Coronary artery (tissue), 2 donors: ENCODE measurements around the gene MIEN1.
"Not testable (repeated sequence)": the region's sequence is repeated elsewhere in the genome, so short reads cannot be mapped to it uniquely, and the experiment has no call there.

Experiments used
- DNase-seq: peaks from one replicate; pipeline ENCODE4 v3.0.0-alpha.2; 2017; ENCODE audit warnings: low spot score
- H3K27ac ChIP-seq, 2 donors: fragments of 200-600 bp; sonication (generic); one replicate each; pipeline ENCODE4 v1.5.1; 2016 to 2019
- H3K4me3 ChIP-seq: fragments of 200-600 bp; sonication (generic); 2 replicates; pipeline ENCODE4 v1.5.1; 2016; ENCODE audit warnings: mild to moderate bottlenecking, moderate library complexity
- TF ChIP-seq, protein P1 (sequence below): fragments of 200-600 bp; sonication (generic); IDR thresholded peaks from one replicate; pipeline ENCODE4 v1.5.1; 2019; ENCODE audit warnings: antibody characterized with exemption

Gene MIEN1

DNA sequence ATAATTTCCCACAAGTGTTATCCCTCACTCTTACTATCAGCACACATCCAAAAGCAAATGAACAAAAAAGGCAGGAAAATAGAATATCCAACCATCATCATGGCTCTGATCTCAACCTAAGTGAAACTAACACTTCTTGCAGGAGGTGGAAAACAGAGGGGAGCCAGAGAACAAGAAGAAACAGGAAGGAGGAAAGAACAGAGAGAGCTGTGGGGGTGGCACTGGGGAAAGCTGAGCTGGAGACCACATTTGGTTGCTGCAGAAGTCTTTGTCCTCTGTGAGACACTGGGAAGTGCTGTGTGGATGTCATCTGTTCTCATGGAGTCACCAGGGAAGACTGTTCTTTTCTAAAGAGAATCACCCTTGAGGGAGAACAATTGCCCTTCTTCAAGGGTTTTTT is 42.1 kb upstream of the MIEN1 start:
- H3K4me3 ChIP-seq: no peak overlapping the region
- no peak for DNase-seq
- no peak overlapping the region for H3K27ac ChIP-seq

DNA sequence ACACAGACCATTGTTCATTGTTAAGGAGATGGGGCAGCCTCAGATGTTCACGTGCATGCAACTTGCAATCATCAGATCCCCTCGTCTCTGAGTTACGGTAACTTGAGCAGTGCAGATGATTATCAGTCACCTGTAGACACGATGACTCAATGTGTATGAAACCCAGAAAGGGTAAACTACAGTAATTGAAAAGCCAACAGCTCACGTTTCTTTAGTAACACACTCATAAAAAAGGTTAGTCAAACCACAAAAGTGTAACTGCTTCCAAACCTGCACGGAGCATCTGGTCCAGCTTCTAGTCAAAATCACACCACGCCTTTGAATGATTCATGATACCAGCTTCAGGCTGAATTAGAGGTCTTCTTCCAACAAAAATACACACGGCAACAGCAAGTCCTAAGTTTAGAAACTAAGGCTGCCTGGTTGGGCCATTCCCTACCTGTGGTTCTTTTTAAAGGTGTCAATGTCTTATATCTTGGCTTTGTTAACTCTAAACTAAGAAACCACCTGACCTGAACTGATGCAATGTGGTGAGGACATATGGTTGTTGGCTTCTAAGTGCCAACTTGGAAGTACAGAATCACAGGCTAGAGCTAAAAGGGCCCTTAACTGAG is 39.7 kb upstream of the MIEN1 start:
- peak overlapping the region in 1 of 2 donors; percentile 22 for H3K27ac ChIP-seq
- no peak for DNase-seq
- TF ChIP-seq, protein P1, sequence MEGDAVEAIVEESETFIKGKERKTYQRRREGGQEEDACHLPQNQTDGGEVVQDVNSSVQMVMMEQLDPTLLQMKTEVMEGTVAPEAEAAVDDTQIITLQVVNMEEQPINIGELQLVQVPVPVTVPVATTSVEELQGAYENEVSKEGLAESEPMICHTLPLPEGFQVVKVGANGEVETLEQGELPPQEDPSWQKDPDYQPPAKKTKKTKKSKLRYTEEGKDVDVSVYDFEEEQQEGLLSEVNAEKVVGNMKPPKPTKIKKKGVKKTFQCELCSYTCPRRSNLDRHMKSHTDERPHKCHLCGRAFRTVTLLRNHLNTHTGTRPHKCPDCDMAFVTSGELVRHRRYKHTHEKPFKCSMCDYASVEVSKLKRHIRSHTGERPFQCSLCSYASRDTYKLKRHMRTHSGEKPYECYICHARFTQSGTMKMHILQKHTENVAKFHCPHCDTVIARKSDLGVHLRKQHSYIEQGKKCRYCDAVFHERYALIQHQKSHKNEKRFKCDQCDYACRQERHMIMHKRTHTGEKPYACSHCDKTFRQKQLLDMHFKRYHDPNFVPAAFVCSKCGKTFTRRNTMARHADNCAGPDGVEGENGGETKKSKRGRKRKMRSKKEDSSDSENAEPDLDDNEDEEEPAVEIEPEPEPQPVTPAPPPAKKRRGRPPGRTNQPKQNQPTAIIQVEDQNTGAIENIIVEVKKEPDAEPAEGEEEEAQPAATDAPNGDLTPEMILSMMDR: no peak

More for the DNA sequence above, 42.1 kb upstream of the MIEN1 start:
- TF ChIP-seq, protein P1: no peak

DNA sequence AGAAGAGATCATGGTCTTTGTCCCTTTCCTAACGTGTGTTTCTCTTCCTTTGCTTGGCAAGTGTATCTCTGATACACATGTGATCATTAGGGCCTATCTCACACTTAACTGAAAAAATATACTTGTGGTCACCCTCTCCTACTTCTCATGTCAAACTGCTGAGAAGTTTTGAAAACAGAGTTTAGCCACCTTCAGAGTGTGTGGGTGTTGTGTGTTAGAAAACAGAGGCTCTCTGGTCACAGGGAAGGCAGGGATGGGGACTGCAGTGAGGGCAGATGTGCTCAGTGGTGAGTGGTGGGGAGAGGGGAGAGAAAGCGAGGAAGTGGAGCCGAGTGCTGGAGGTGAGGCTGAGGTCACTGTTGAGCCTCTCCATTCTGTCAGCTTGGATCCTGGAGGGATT is 36.8 kb upstream of the MIEN1 start:
- TF ChIP-seq, protein P1: no peak
- Histone ChIP-seq H3K4me3 (no peak overlapping the region), H3K27ac (no peak overlapping the region)
- DNase-seq: no peak

More for the DNA sequence above, 39.7 kb upstream of the MIEN1 start:
- no peak overlapping the region for H3K4me3 ChIP-seq

DNA sequence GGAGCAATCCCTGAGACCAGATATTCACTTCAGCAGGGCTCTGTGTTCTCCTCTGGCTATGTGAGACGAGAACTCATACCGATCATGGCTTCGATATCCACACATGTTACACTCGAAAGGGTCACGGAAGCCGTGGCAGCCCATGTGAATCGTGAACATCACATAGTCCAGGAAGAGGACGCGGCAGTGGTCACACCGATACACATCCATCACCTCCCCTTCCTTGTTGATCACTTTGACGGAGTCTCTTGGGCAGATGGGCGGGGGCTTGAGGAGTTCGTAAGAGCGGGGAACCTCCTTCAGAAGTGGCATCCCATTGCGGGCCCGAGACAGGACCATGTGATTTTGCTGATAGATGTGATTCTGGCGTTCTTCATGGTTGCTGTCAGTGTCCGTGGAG is 35.4 kb upstream of the MIEN1 start:
- DNase-seq: no peak
- TF ChIP-seq, protein P1: no peak
- Histone ChIP-seq H3K27ac (no peak overlapping the region), H3K4me3 (no peak overlapping the region)

GRCh38 chr17:39765175-39765574 is 34.8 kb upstream of the MIEN1 start:
- Histone ChIP-seq H3K27ac (no peak overlapping the region), H3K4me3 (no peak overlapping the region)
- DNase-seq: no peak
- TF ChIP-seq, protein P1: no peak

DNA sequence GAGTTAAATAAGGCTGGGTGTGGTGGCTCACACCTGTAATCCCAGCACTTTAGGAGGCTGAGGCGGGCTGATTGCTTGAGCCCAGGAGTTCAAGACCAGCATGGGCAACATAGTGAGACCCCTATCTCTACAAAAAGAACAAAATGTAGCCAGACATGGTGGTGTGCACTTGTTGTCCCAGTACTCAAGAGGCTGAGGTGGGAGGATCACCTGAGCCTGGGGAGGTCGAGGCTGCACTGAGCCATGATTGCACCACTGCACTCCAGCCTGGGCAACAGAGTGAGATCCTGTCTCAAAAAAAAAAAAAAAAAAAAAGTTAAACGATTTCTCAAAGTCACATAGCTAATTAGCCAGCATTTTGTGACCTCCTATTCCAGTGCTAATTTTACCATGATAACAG is 33.8 kb upstream of the MIEN1 start:
- not testable (repeated sequence) for H3K4me3 ChIP-seq, H3K27ac ChIP-seq
- peak; percentile 19 for DNase-seq

DNA sequence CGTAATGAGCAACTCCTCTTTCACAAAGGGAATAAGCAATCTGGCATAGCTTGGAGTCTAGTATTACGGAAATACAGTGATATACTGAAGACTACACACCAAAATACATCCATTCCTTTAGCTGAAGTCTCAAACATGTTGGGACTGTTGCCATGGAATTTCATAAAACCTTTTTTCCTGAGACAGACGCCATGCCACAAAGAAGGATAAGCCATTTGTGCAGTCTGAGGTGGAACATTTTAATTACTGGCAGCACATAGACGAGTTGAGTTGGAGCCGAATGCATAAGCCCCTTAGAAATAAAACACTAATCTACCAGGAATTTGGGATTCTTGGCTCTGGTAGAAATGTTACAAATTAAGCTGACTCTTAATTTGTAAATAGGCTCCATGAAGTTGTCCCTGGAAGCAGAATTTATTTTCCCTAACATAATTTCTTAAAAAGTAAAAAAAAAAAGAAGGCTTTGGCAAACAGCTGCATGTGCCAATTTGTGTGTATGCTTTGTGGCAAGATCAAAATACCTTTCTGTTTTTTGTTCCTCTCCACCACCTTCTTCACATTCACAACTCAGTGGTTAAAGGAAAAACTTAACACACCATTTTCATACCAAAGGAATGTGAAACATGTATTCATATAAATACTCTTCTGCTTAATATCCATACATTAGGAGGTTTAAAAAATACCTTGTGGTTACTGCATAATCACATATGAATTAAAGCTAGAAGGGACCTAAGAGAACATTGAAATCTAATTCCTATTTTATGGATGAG is 32.9 kb upstream of the MIEN1 start:
- DNase-seq: no peak
- TF ChIP-seq, protein P1: no peak
- Histone ChIP-seq H3K27ac (no peak overlapping the region), H3K4me3 (no peak overlapping the region)
